Measurements from ENCODE around the gene PPP3CA. TPM values are rescaled to one million over a fixed set of nuclear protein-coding genes. Genes with fewer than 3 reads are reported as not detected.

Gene PPP3CA
- total RNA-seq, 1 experiment from 2014 or later, result 9.1 TPM

DNA sequence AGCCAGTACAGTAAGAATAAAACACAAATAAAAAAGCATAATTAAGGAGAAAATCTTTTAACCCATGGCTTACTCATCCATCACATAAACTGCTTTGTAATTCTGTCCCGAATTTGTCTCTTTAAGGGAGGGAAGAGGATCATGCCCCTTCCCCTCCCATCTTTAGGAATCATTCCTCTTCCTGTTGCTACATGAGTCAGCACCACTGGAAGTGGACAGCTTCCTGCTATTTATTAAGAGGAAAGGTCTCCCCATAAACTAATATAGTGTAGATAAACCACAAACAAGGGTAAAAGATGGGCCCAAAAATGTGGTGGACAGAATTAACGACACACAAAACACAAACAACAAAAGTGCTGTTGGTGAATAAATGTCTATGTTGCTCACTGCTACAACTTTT is 75.8 kb downstream of the PPP3CA start:
- Histone ChIP-seq H3K27me3 (ENCODE audit: low read length) (no peaks in the 10 kb centered on the region), H3K4me2 (ENCODE audit: low read depth, low read length, poor library complexity, severe bottlenecking) (no peak overlapping the region), H3K4me1 (ENCODE audit: low read length) (no peaks in the 10 kb centered on the region), H3K36me3 (ENCODE audit: insufficient read depth, low read length) (no peaks in the 10 kb centered on the region), H3K27ac (ENCODE audit: low read length) (no peak overlapping the region), H3K79me2 (ENCODE audit: low read length) (no peaks in the 10 kb centered on the region), H3K9ac (ENCODE audit: low read length) (no peak overlapping the region), H2AFZ (ENCODE audit: low read length) (no peak overlapping the region), H3K9me3 (ENCODE audit: low read length) (no peaks in the 10 kb centered on the region), H3K9me2 (replicated peaks; ENCODE audit: insufficient read depth, low read length) (no peaks in the 10 kb centered on the region), H3K4me3 (ENCODE audit: low read length) (no peak overlapping the region), H4K20me1 (ENCODE audit: insufficient read depth, low read depth, low read length) (0 out of 2 replicates have a peak, but pooled peaks cover 11% of the 10 kb centered on the region)
- DNase-seq, result no peak

DNA sequence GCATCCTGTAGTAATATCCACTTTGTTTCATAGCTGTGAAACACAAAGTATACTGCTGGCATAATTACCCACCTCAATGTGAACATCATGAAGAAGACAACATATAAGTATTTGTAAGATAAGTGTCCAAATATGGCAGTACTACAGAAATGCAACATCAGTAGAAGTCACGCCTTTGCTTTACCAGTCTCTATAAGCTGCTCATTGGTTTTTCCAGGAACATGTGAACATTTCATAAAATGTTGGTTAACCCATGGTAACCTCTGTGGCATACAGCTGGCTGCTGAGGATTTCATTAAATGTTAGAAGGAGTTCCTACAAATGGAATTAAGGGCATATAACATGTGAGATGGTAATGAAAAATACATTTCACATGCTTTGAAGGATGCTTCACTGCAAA is 77.6 kb downstream of the PPP3CA start:
- no peaks in the 10 kb centered on the region for H3K9me3 ChIP-seq (ENCODE audit: low read length)
- H3K9ac ChIP-seq (ENCODE audit: low read length), result no peak overlapping the region
- H3K4me1 ChIP-seq (ENCODE audit: low read length), result peaks cover 7% of the 10 kb centered on the region
- 0 out of 2 replicates have a peak, but pooled peaks cover 11% of the 10 kb centered on the region for H4K20me1 ChIP-seq (ENCODE audit: insufficient read depth, low read depth, low read length)
- H3K27me3 ChIP-seq (ENCODE audit: low read length), result no peaks in the 10 kb centered on the region
- no peaks in the 10 kb centered on the region for H3K79me2 ChIP-seq (ENCODE audit: low read length)
- no peak overlapping the region for H3K27ac ChIP-seq (ENCODE audit: low read length)
- DNase-seq, result no peak
- H2AFZ ChIP-seq (ENCODE audit: low read length), result no peak overlapping the region
- H3K4me2 ChIP-seq (ENCODE audit: low read depth, low read length, poor library complexity, severe bottlenecking), result no peak overlapping the region
- no peak overlapping the region for H3K4me3 ChIP-seq (ENCODE audit: low read length)
- H3K36me3 ChIP-seq (ENCODE audit: insufficient read depth, low read length), result no peaks in the 10 kb centered on the region
- no peaks in the 10 kb centered on the region for H3K9me2 ChIP-seq (replicated peaks; ENCODE audit: insufficient read depth, low read length)

DNA sequence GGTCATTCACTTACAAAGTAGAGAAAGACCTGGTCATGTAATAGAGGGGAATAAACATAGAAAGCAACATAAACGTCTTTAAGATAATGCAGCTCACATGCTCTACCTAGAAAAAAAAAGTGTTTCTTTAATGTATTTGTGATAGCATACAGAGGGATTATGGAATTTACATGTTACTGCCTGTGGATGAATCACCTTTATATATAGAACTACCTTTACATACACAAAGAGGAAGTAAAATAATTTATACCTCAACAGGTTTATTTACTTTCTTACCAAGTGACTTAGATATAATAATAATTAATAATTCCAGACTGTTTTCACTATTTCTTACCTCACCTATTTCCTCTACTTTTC is 81.5 kb downstream of the PPP3CA start:
- H3K27ac ChIP-seq (ENCODE audit: low read length), result no peak overlapping the region
- peaks cover 21% of the 10 kb centered on the region for H4K20me1 ChIP-seq (ENCODE audit: insufficient read depth, low read depth, low read length)
- no peaks in the 10 kb centered on the region for H3K9me3 ChIP-seq (ENCODE audit: low read length)
- H3K9me2 ChIP-seq (replicated peaks; ENCODE audit: insufficient read depth, low read length), result no peaks in the 10 kb centered on the region
- no peak overlapping the region for H3K4me2 ChIP-seq (ENCODE audit: low read depth, low read length, poor library complexity, severe bottlenecking)
- no peak overlapping the region for H3K9ac ChIP-seq (ENCODE audit: low read length)
- H3K4me1 ChIP-seq (ENCODE audit: low read length), result peaks cover 16% of the 10 kb centered on the region
- DNase-seq, result no peak
- H2AFZ ChIP-seq (ENCODE audit: low read length), result no peak overlapping the region
- no peak overlapping the region for H3K4me3 ChIP-seq (ENCODE audit: low read length)
- H3K36me3 ChIP-seq (ENCODE audit: insufficient read depth, low read length), result no peaks in the 10 kb centered on the region
- H3K79me2 ChIP-seq (ENCODE audit: low read length), result no peaks in the 10 kb centered on the region
- no peaks in the 10 kb centered on the region for H3K27me3 ChIP-seq (ENCODE audit: low read length)

DNA sequence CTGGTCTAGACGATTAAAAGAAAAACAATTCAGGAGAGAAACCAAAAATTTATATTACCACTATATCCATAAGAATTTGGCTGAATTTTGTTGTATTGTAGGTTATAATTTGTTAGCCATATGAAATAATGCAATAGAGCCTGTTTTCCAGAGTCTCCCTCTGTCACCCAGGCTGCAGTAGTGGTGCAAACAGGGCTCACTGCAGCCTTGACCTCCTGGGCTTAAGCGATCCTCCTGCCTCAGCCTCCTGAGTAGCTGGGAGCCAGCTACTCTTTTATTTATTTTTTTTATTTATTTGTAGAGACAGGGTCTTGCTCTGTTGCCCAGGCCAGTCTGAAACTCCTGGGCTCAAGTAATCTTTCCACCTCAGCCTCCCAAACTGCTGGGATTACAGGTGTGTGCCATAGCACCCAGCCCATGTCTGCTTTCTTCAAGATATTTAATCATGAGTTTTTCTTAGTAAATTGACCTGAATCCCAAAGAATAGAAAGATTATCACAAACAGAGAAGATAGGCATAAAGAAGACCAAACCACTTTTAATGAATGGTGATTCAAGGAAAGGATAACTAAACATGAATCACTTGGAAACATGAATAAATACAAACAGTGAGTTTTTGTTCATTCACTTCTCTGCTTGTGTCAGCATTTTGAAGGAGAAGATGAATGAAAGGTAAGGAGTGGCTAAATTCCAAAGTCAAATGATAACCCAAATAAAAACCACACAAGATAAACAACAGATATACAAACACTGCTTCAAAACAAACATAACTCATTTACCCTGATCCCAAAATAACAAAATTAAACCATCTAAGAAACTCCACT is 82.1 kb downstream of the PPP3CA start:
- H3K27me3 ChIP-seq (ENCODE audit: low read length), result no peaks in the 10 kb centered on the region
- H3K27ac ChIP-seq (ENCODE audit: low read length), result no peak overlapping the region
- H3K9me2 ChIP-seq (replicated peaks; ENCODE audit: insufficient read depth, low read length), result no peaks in the 10 kb centered on the region
- H3K79me2 ChIP-seq (ENCODE audit: low read length), result no peaks in the 10 kb centered on the region
- H3K9me3 ChIP-seq (ENCODE audit: low read length), result no peaks in the 10 kb centered on the region
- H3K4me1 ChIP-seq (ENCODE audit: low read length), result peaks cover 16% of the 10 kb centered on the region
- no peaks in the 10 kb centered on the region for H3K36me3 ChIP-seq (ENCODE audit: insufficient read depth, low read length)
- H2AFZ ChIP-seq (ENCODE audit: low read length), result no peak overlapping the region
- no peak overlapping the region for H3K4me2 ChIP-seq (ENCODE audit: low read depth, low read length, poor library complexity, severe bottlenecking)
- no peak overlapping the region for H3K4me3 ChIP-seq (ENCODE audit: low read length)
- H3K9ac ChIP-seq (ENCODE audit: low read length), result no peak overlapping the region
- no peak for DNase-seq
- H4K20me1 ChIP-seq (ENCODE audit: insufficient read depth, low read depth, low read length), result peaks cover 21% of the 10 kb centered on the region

DNA sequence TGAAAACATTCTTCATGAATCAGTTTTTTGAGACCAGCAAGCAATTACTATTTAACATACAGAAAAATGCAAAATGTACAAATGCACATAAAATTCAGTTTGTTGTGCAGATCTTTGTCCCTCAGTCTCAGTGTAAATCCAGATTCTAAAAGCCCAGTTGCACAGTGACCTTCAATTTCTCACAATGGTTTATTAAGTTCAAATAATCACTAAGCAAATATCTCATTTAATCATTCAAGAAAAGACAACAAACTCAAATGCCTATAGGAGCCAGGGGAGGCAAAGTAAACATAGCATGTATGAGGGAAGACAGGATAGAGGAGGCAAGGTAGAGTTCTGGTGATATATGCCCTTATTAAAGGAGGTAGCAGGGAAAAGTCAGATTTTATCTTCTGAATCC is 82.8 kb downstream of the PPP3CA start:
- peaks cover 16% of the 10 kb centered on the region for H3K4me1 ChIP-seq (ENCODE audit: low read length)
- no peaks in the 10 kb centered on the region for H3K9me2 ChIP-seq (replicated peaks; ENCODE audit: insufficient read depth, low read length)
- DNase-seq, result no peak
- H3K27ac ChIP-seq (ENCODE audit: low read length), result no peak overlapping the region
- no peak overlapping the region for H3K4me2 ChIP-seq (ENCODE audit: low read depth, low read length, poor library complexity, severe bottlenecking)
- H2AFZ ChIP-seq (ENCODE audit: low read length), result no peak overlapping the region
- H3K4me3 ChIP-seq (ENCODE audit: low read length), result no peak overlapping the region
- no peaks in the 10 kb centered on the region for H3K9me3 ChIP-seq (ENCODE audit: low read length)
- no peak overlapping the region for H3K9ac ChIP-seq (ENCODE audit: low read length)
- no peaks in the 10 kb centered on the region for H3K27me3 ChIP-seq (ENCODE audit: low read length)
- H3K79me2 ChIP-seq (ENCODE audit: low read length), result no peaks in the 10 kb centered on the region
- no peaks in the 10 kb centered on the region for H3K36me3 ChIP-seq (ENCODE audit: insufficient read depth, low read length)
- peaks cover 18% of the 10 kb centered on the region for H4K20me1 ChIP-seq (ENCODE audit: insufficient read depth, low read depth, low read length)

- Histone ChIP-seq H3K4me3 (ENCODE audit: low read length) (no peak overlapping the region), H3K9me3 (ENCODE audit: low read length) (no peaks in the 10 kb centered on the region), H3K27me3 (ENCODE audit: low read length) (no peaks in the 10 kb centered on the region), H3K27ac (ENCODE audit: low read length) (no peak overlapping the region), H3K9ac (ENCODE audit: low read length) (no peak overlapping the region), H2AFZ (ENCODE audit: low read length) (no peak overlapping the region), H4K20me1 (ENCODE audit: insufficient read depth, low read depth, low read length) (peaks cover 28% of the 10 kb centered on the region), H3K36me3 (ENCODE audit: insufficient read depth, low read length) (no peaks in the 10 kb centered on the region), H3K9me2 (replicated peaks; ENCODE audit: insufficient read depth, low read length) (no peaks in the 10 kb centered on the region), H3K4me2 (ENCODE audit: low read depth, low read length, poor library complexity, severe bottlenecking) (no peak overlapping the region), H3K4me1 (ENCODE audit: low read length) (peaks cover 16% of the 10 kb centered on the region), H3K79me2 (ENCODE audit: low read length) (no peaks in the 10 kb centered on the region)
- DNase-seq, result no peak
Observed at GRCh38 chr4:101262683-101263082, 84.6 kb downstream of the PPP3CA start.

DNA sequence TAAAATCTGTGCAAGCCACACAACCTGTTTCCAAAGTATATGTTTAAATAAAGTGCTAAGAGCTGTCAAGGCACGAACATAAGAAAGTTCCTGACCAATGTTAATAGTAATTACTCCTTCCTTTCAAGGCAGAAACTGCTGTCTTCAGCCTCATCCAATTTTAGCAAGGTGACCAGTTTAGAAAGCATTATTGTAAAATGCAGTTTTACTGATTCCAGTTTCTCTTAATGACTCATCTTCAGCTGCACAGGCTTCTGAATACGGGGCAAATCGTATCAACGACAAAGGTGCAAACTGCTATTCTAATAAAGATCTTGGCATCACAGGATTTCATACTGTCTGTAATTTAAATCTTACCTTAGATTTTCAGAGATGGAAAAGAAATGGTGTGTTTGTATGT is 87.5 kb downstream of the PPP3CA start:
- no peak overlapping the region for H2AFZ ChIP-seq (ENCODE audit: low read length)
- H3K27ac ChIP-seq (ENCODE audit: low read length), result no peak overlapping the region
- H3K9ac ChIP-seq (ENCODE audit: low read length), result no peak overlapping the region
- no peaks in the 10 kb centered on the region for H3K27me3 ChIP-seq (ENCODE audit: low read length)
- H3K9me3 ChIP-seq (ENCODE audit: low read length), result no peaks in the 10 kb centered on the region
- no peak overlapping the region for H3K4me2 ChIP-seq (ENCODE audit: low read depth, low read length, poor library complexity, severe bottlenecking)
- H4K20me1 ChIP-seq (ENCODE audit: insufficient read depth, low read depth, low read length), result peaks cover 30% of the 10 kb centered on the region
- DNase-seq, result no peak
- peaks cover 8% of the 10 kb centered on the region for H3K4me1 ChIP-seq (ENCODE audit: low read length)
- H3K9me2 ChIP-seq (replicated peaks; ENCODE audit: insufficient read depth, low read length), result no peaks in the 10 kb centered on the region
- H3K79me2 ChIP-seq (ENCODE audit: low read length), result no peaks in the 10 kb centered on the region
- no peaks in the 10 kb centered on the region for H3K36me3 ChIP-seq (ENCODE audit: insufficient read depth, low read length)
- H3K4me3 ChIP-seq (ENCODE audit: low read length), result no peak overlapping the region

GRCh38 chr4:101258883-101259282 is 88.4 kb downstream of the PPP3CA start:
- Histone ChIP-seq H3K4me1 (ENCODE audit: low read length) (peaks cover 8% of the 10 kb centered on the region), H3K4me3 (ENCODE audit: low read length) (no peak overlapping the region), H3K4me2 (ENCODE audit: low read depth, low read length, poor library complexity, severe bottlenecking) (no peak overlapping the region), H2AFZ (ENCODE audit: low read length) (no peak overlapping the region), H3K36me3 (ENCODE audit: insufficient read depth, low read length) (no peaks in the 10 kb centered on the region), H3K9me2 (replicated peaks; ENCODE audit: insufficient read depth, low read length) (no peaks in the 10 kb centered on the region), H3K9ac (ENCODE audit: low read length) (no peak overlapping the region), H3K27ac (ENCODE audit: low read length) (no peak overlapping the region), H3K79me2 (ENCODE audit: low read length) (no peaks in the 10 kb centered on the region), H3K9me3 (ENCODE audit: low read length) (no peaks in the 10 kb centered on the region), H3K27me3 (ENCODE audit: low read length) (no peaks in the 10 kb centered on the region), H4K20me1 (ENCODE audit: insufficient read depth, low read depth, low read length) (peaks cover 33% of the 10 kb centered on the region)
- no peak for DNase-seq

Data from Karpas-422 (cell line).